Activated naive CD4-positive, alpha-beta T cell treated with anti-CD3 and anti-CD28 coated beads, Interleukin-2, amount 10 ng/mL, durations not matched to agents 7 days and 5 days (primary cell): ENCODE results near the gene CCL17.

ENCODE experiments used
- CTCF ChIA-PET: fragments of 350-600 bp; sonication (Branson Sonifier 250); formaldehyde crosslinking; loops from one replicate; lab custom pipeline; 2021; ENCODE audit warnings: antibody characterized with exemption; lab: Charles Lee
- DNase-seq: peaks from one replicate; pipeline ENCODE4 v3.0.0-alpha.2; 2020
- H3K27ac Mint-ChIP-seq: one replicate; pipeline ENCODE4 v1.8.0; 2021; ENCODE audit warnings: mild to moderate bottlenecking, moderate library complexity, mixed read lengths
- H3K27me3 Mint-ChIP-seq: one replicate; pipeline ENCODE4 v1.8.0; 2021; ENCODE audit warnings: mild to moderate bottlenecking, mixed read lengths
- H3K36me3 Mint-ChIP-seq: one replicate; pipeline ENCODE4 v1.8.0; 2021; ENCODE audit warnings: mixed read lengths
- H3K4me1 Mint-ChIP-seq: one replicate; pipeline ENCODE4 v1.8.0; 2021; ENCODE audit warnings: mixed read lengths
- H3K4me3 Mint-ChIP-seq: one replicate; pipeline ENCODE4 v1.8.0; 2021; ENCODE audit warnings: mild to moderate bottlenecking, moderate library complexity, mixed read lengths
- H3K9me3 Mint-ChIP-seq: one replicate; pipeline ENCODE4 v1.8.0; 2021; ENCODE audit warnings: mixed read lengths

Gene CCL17

DNA sequence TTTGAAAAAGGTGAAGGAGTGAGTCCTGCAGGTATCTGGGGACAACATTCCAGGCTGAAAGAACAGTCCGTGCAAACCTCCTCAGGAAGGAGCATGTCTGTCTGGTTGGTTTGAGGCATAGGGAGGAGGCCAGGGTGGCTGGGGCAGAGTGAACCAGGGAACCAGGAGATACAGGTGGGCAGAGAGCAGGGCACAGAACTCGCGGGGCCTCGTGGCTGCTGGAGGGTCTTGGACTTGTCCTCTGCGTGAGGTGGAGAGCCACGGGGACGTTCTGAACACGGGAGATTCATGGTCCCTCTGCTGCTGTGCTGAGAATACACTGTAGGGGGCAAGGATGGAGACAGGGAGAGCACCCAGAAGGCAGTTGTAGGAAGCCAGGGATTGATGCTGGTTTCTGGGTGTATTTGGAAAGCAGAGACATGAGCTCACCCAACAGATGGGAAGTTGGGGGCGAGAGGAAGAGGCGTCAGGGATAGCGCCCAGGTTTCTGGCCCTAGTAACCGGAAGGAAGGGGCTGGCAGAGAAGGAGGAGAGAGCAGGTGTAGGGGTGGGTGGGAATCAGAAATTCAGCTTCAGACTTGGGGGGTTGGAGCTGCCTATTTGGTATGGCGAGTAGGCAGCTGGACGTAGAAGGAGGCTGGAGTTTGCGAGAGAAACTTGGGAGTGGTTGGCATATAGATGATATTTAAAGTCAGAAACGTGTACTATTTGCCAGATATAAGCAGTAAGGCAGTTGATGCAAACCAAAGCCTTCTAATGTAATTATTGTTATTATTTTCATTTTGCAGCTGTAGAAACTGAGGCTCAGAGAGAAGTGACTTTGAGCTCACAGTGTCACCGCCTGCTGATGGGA, at the start of gene CCL17:
CCL17 (plus strand) TSS at position 803 of the 853 bp plus-strand sequence. CDS start 9,166 bp downstream, outside the sequence.
- Mint-ChIP-seq H3K4me3 (no peak within 1 kb of the TSS), H3K27me3 (peaks cover 25% of the 10 kb centered on the region), H3K36me3 (no peaks in the 10 kb centered on the region), H3K9me3 (no peaks in the 10 kb centered on the region), H3K27ac (no peak within 1 kb of the TSS), H3K4me1 (no peaks in the 10 kb centered on the region)
- no peak for DNase-seq
- CTCF ChIA-PET, result interaction anchor here (1.1 to 3.1 kb wide), 3 partner anchors 13 to 103 kb away, joined by 3 to 17 read pairs (median 5); no protein-coding TSS in a partner anchor

DNA sequence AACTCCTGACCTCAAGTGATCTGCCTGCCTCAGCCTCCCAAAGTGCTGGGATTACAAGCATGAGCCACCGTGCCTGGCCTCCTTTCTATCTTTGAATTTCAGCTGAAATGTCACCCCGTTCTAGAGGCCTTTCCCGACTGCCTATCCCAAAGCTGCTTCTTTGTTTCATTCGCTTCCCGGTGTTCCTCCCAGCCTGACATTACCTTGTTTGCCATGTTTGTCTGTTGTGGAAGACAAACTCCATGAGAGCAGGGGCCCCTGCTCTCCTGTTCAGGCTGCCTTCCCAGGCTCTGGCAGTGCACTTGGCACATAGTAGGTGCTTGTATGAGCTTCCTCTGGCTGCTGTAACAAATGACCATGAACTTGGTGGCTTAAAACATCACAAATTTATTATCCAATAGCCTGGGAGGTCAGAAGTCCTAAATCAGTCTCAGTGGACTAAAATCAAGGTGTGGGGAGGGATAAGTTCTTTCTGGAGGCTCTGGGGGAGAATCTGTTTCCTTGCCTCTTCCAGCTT, 48.6 kb upstream of the CCL17 start:
- H3K27ac Mint-ChIP-seq, result no peak overlapping the region

DNA sequence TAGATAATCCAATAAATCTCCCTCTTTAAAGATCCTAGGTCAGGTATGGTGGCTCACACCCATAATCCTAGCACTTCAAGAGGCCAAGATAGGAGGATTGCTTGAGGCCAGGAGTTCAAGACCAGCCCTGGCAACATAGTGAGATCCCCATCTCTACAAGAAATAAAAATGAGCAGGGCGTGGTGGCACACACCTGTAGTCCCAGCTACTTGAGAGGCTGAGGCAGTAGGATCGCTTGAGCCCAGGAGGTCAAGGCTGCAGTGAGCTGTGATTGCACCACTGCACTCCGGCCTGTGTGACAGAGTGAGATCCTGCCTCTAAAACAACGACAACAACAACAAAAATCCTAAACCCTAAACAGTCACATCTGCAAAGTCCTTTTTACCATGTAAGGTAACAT, 48.0 kb upstream of the CCL17 start:
- no peak overlapping the region for H3K27ac Mint-ChIP-seq
- no peaks in the 10 kb centered on the region for H3K4me1 Mint-ChIP-seq
- H3K9me3 Mint-ChIP-seq, result no peaks in the 10 kb centered on the region
- no peak overlapping the region for H3K4me3 Mint-ChIP-seq
- CTCF ChIA-PET, result interaction anchor here (0.6 kb wide), 1 partner anchor 9 kb away, joined by 3 read pairs; no protein-coding TSS in a partner anchor
- no peak for DNase-seq
- peaks cover 19% of the 10 kb centered on the region for H3K27me3 Mint-ChIP-seq
- no peaks in the 10 kb centered on the region for H3K36me3 Mint-ChIP-seq

More for the DNA sequence above, 48.6 kb upstream of the CCL17 start:
- Mint-ChIP-seq H3K4me3 (no peak overlapping the region), H3K4me1 (no peaks in the 10 kb centered on the region), H3K36me3 (no peaks in the 10 kb centered on the region), H3K27me3 (peaks cover 19% of the 10 kb centered on the region), H3K9me3 (no peaks in the 10 kb centered on the region)
- CTCF ChIA-PET, result no interaction called here
- DNase-seq, result no peak

DNA sequence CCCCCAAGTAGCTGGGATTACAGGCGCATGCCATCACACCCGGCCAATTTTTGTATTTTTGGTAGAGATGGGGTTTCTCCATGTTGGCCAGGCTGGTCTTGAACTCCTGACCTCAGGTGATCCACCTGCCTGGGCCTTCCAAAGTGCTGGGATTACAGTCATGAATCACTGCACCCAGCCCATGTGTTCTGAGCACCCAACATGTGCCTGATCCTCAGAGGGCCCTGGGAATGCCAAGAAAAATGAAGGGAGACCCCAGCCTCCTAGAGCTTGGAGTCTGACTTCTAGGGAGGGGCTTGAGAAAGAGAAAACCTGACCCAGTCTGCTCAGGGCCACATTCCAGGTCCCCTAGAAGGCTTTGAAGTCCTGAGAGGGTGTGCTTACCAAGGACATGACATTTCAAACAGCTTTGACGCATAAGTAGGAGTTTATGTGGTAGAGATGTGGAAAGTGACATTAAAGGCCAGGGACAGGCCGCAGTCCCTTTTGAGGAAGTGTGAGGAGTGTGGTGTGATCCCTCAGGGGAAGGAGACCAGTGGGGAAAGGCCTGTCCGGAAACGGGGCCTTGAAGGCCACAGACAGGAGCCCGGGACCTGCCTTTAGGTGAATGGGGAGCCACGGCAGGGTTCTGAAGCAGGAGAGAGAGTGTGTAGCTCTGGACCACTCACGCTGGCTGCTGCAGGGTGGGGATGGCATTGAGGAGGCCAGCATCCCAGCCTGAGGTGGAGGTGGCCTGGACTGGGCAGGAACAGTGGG, 47.1 kb upstream of the CCL17 start:
- no peaks in the 10 kb centered on the region for H3K36me3 Mint-ChIP-seq

DNA sequence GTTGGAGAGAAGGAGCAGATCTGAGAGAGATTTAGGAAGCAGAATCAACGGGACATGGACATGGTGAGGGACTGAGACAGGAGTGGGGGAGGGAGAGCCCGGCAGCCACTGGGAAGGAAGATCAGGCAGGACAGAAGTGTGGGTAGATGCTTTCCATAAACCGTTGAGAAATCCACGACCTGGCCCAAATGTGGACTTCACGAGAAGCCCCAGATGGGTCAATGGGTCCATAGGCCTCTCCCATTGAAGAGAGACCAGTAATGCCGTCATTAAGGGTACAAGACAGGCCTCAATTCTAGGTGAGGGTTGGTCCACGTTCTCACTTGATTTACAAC, 46.5 kb upstream of the CCL17 start:
- DNase-seq, result no peak
- CTCF ChIA-PET, result no interaction called here
- H3K4me1 Mint-ChIP-seq, result no peaks in the 10 kb centered on the region
- peaks cover 18% of the 10 kb centered on the region for H3K27me3 Mint-ChIP-seq
- H3K27ac Mint-ChIP-seq, result no peak overlapping the region
- no peaks in the 10 kb centered on the region for H3K36me3 Mint-ChIP-seq
- no peaks in the 10 kb centered on the region for H3K9me3 Mint-ChIP-seq
- H3K4me3 Mint-ChIP-seq, result no peak overlapping the region

More for the DNA sequence above, 47.1 kb upstream of the CCL17 start:
- no peaks in the 10 kb centered on the region for H3K9me3 Mint-ChIP-seq
- H3K27me3 Mint-ChIP-seq, result peaks cover 17% of the 10 kb centered on the region
- CTCF ChIA-PET, result no interaction called here
- H3K4me3 Mint-ChIP-seq, result no peak overlapping the region
- peak overlapping the region; percentile 53 for H3K27ac Mint-ChIP-seq
- no peak for DNase-seq
- H3K4me1 Mint-ChIP-seq, result no peaks in the 10 kb centered on the region

DNA sequence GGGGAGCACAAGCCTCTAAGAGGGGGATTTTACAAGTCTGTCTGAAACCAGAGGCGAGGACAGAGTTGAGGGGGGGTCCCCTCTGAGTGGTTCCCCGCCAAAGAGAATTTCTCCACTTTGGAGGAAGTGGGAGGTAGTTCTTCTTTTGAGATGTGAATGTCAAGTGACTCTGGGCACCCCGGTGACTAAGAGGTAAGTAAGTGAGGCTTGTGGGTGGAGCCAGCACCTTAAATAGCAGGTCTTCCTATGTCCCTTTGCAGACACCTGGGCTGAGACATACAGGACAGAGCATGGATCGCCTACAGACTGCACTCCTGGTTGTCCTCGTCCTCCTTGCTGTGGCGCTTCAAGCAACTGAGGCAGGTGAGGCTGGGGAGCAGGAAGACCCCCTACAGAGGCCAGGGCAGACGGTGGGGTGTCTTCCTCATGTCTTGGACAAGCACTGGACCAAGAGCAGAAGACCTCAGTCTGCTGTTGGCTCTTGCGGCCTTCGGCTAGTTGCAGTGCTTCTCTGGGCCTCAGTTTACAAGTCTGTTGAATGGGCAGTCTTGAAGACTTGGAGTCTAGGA, 46.0 kb upstream of the CCL17 start, which contains the start of gene CCL22:
CCL22 (plus strand) TSS at position 257 of the 569 bp plus-strand sequence; CDS start at position 291, 34 bp downstream.
- Mint-ChIP-seq H3K9me3 (no peaks in the 10 kb centered on the region), H3K4me1 (no peaks in the 10 kb centered on the region), H3K27me3 (peaks cover 18% of the 10 kb centered on the region), H3K4me3 (no peak within 1 kb of the TSS), H3K36me3 (no peaks in the 10 kb centered on the region), H3K27ac (peak within 1 kb of the TSS; percentile 53)
- CTCF ChIA-PET, result no interaction called here
- no peak for DNase-seq

DNA sequence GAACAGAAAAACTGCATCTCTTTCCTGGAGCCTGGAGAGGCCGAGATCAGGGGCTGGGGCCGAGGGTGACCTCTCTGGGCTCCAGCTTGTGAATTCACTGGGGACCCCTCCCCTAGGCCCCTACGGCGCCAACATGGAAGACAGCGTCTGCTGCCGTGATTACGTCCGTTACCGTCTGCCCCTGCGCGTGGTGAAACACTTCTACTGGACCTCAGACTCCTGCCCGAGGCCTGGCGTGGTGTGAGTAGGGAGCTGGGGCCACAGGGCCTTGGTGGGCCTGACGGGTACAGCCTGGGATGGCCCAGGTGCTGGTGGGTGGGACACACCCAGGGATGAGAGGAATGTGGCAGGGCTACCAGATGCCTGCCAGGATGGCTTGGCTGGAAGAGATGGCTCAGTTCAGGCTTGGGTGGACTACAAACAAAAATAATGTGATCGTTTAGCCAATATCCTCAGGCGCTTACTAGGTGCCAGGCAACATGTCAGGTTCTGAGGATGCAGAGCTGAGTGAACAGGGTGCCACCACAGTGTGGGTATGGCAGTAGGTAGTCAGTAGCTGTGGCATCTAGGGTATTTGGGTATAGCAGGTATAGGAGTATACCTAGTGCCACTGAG, 44.1 kb upstream of the CCL17 start:
- Mint-ChIP-seq H3K36me3 (no peaks in the 10 kb centered on the region), H3K4me3 (no peak overlapping the region), H3K27me3 (peaks cover 27% of the 10 kb centered on the region), H3K27ac (no peak overlapping the region), H3K4me1 (no peaks in the 10 kb centered on the region), H3K9me3 (no peaks in the 10 kb centered on the region)
- CTCF ChIA-PET, result no interaction called here
- no peak for DNase-seq

DNA sequence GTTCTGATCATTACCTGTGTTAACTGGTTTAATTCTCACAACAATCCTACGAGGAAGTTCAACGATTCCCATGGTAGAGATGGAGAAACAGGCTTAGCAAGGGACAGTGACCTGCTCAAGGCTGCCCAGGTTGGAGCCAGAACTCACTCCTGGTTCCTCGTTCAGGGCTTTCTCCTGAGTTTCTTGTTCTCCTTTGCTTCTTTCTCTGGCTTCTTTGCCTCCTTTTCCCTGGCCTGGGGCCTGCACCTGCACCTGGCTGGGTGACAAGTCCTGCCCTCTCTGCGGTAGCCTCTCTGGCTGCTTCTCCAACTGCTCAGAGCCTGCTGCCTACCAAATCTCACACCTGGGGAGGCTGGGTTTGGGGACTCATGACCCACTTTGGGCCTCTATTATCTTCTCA, 43.2 kb upstream of the CCL17 start:
- Mint-ChIP-seq H3K4me3 (no peak overlapping the region), H3K36me3 (no peaks in the 10 kb centered on the region), H3K4me1 (no peaks in the 10 kb centered on the region), H3K27ac (no peak overlapping the region), H3K27me3 (peaks cover 26% of the 10 kb centered on the region), H3K9me3 (no peaks in the 10 kb centered on the region)
- DNase-seq, result no peak
- CTCF ChIA-PET, result no interaction called here

DNA sequence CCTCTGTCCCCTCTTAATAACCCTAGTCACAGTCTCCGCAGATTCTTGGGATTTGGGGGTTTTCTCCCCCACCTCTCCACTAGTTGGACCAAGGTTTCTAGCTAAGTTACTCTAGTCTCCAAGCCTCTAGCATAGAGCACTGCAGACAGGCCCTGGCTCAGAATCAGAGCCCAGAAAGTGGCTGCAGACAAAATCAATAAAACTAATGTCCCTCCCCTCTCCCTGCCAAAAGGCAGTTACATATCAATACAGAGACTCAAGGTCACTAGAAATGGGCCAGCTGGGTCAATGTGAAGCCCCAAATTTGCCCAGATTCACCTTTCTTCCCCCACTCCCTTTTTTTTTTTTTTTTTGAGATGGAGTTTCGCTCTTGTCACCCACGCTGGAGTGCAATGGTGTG, 40.4 kb upstream of the CCL17 start:
- H3K4me1 Mint-ChIP-seq, result no peaks in the 10 kb centered on the region
- no peak for DNase-seq
- H3K9me3 Mint-ChIP-seq, result no peaks in the 10 kb centered on the region
- no peak overlapping the region for H3K4me3 Mint-ChIP-seq
- no peak overlapping the region for H3K27ac Mint-ChIP-seq
- no peaks in the 10 kb centered on the region for H3K36me3 Mint-ChIP-seq
- CTCF ChIA-PET, result no interaction called here
- peaks cover 25% of the 10 kb centered on the region for H3K27me3 Mint-ChIP-seq

DNA sequence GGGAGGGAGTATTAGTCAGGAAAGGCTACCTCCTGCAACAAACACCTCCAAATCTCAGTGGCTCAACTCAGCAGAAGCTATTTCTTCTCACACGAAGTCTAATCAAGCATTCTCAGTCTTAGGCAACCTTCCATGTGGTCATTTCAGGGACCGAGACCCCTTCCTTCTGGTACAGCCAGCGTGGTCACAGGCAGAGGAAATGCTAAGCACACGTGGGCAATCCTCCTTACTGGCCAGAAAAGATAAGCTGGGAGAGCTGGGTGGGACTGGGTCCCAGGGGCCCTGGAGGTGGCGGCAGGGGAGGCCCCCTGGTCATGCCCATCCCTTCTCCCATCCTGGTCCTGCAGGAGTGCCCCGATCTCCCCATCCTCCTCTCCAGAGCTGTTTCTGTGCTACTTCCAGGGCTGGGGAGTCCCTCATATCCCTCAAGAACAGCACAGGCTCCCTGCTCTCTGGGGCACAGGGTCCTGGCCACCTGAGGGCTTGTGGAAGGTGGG, 38.0 kb upstream of the CCL17 start:
- no peaks in the 10 kb centered on the region for H3K36me3 Mint-ChIP-seq
- H3K27ac Mint-ChIP-seq, result no peak overlapping the region
- no peaks in the 10 kb centered on the region for H3K4me1 Mint-ChIP-seq
- H3K9me3 Mint-ChIP-seq, result no peaks in the 10 kb centered on the region
- H3K27me3 Mint-ChIP-seq, result peaks cover 33% of the 10 kb centered on the region
- CTCF ChIA-PET, result no interaction called here
- no peak for DNase-seq
- no peak overlapping the region for H3K4me3 Mint-ChIP-seq

DNA sequence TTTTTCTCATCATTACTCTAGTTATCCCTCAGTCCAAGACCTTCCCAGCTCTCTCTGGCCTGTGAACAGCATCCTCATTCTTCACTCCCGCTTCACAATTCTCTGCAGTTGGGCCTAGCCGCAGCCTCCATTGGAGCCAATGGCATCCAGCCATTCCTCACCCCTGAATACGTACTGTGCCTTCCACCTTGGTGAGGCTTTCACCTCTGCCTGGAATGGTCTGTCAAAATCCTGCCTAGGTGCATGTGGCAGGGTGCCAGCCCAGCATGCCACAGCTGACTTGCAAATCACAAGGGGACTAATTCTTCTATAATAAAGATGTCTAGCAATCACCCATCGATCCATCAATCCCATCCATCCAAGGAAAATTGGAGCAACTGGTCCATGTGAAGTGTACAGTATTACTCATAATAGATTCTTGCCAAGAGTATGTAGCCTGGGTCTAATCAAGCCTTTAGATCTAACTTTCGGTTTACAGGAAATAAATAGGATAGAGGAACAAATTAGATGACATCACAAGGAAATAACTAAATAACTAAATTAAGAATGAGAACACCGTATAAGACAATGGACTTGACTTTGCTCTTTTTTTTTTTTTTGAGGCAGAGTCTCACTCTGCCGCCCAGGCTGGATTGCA, 37.3 kb upstream of the CCL17 start:
- CTCF ChIA-PET, result no interaction called here
- DNase-seq, result no peak

DNA sequence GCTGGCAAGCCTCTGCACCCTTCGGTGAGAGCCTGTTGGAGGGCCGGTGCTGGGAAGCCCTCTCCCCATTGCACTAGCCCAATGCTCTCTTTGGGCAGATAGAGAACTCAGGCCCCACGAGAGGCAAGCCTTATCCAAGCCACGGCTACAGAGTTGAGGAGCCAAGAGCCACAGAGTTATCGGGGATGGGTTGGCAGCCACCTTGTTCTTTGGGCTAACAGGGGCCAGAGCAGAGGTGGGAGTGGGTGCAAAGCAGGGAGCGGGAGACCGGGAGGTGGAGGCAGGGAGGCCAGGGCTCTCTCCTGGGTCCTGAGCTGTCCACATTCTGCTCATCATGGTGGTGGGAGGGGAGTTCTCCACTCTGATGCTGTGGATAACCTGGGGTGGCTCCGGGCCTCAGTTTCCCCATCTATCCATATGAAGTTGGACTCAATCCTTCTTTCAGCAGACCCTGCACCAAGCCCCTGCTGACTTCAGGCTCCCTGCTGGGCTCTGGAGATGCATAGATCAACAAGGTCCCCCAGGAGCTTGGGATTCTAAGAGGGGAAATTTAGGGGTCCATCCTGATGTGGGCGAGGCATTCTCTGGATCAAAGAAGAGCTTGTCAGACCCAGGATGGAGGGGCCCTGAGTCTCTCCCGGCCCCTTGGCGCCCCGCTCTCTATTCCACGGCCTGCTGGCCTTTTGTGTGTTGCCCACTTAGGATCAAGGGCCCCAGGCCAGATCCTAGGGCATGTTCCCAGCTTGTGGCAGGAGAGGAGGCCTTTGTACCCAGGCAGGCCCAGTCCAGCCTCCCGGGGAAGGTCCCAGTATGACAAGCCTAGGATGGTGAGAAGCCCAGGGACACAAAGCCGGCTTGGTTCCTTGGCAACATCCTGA, 32.8 kb upstream of the CCL17 start:
- CTCF ChIA-PET, result no interaction called here
- no peak overlapping the region for H3K27ac Mint-ChIP-seq
- DNase-seq, result no peak
- no peak overlapping the region for H3K4me3 Mint-ChIP-seq
- H3K27me3 Mint-ChIP-seq, result peaks cover 12% of the 10 kb centered on the region
- H3K36me3 Mint-ChIP-seq, result no peaks in the 10 kb centered on the region
- H3K9me3 Mint-ChIP-seq, result no peaks in the 10 kb centered on the region
- H3K4me1 Mint-ChIP-seq, result no peaks in the 10 kb centered on the region

More for the DNA sequence above, 37.3 kb upstream of the CCL17 start:
- Mint-ChIP-seq H3K4me3 (no peak overlapping the region), H3K27me3 (peaks cover 33% of the 10 kb centered on the region), H3K4me1 (no peaks in the 10 kb centered on the region), H3K9me3 (no peaks in the 10 kb centered on the region), H3K27ac (no peak overlapping the region), H3K36me3 (no peaks in the 10 kb centered on the region)
